GM18873 (cell line): ENCODE results near the gene DPP6.
"Not testable (repeated sequence)": the region's sequence is repeated elsewhere in the genome, so short reads cannot be mapped to it uniquely, and the experiment has no call there.

Source experiments
- ATAC-seq: cut with Tn5 transposase; IDR thresholded peaks from one replicate; pipeline ENCODE4 v1.9.1; 2021; ENCODE audit warnings: mild to moderate bottlenecking, moderate library complexity, moderate number of reproducible peaks; ENCODE audit not compliant: unreplicated experiment, low FRiP score

DPP6 gene

DNA sequence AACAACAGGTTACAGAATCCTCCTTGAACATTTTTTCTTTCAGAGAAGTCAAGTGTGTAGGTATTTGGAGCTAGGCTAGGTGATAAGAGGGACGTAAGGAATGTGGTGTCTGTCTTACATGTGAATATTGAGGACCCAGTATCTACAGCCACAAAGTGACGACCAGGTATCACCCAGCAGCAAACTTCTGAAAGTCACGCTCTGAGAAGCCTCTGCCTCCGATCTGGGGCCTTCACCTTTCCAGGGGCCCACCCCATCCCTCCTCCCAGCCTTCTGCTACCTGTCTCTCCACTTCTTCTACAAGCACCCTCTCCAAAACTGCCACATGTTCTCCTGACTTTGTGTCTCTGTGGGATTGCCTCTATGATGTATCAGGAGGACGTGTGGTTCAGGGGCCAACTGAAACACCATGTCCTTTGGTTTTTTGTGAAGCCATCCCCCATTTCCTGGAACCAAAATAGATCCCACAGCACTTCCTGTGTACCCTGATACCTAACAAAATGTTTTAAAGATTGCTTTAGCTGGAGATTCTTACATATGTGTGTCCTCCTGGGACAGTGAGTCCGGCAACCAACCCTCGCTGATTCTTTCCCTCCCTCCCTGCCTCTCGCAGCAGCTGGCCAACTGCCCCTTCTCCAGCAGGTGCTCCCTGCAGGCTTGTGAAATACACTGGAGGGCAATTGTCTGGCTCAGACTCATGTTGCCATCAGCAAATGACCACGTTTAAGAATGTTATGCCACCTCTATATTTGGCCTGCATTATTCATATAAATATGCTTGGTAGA lies 93.9 kb downstream of the DPP6 start:
- ATAC-seq, result not testable (repeated sequence)

DNA sequence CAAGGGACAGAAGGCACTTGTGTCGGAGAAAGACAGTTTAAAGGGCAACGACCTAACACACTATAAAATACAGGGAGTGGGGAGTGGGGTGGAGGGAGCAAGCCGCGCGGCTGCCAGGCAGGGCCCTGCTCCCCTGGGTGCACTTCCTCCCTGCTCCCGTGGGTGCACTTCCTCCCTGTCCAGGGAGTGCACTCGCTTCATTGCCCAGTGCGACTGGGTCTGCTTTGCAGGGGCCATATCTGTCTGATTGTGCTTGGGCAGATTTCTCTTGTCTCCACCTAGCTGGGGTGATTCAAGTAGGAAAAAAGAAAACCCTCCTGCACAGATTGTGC lies 94.5 kb downstream of the DPP6 start:
- ATAC-seq, result not testable (repeated sequence)

DNA sequence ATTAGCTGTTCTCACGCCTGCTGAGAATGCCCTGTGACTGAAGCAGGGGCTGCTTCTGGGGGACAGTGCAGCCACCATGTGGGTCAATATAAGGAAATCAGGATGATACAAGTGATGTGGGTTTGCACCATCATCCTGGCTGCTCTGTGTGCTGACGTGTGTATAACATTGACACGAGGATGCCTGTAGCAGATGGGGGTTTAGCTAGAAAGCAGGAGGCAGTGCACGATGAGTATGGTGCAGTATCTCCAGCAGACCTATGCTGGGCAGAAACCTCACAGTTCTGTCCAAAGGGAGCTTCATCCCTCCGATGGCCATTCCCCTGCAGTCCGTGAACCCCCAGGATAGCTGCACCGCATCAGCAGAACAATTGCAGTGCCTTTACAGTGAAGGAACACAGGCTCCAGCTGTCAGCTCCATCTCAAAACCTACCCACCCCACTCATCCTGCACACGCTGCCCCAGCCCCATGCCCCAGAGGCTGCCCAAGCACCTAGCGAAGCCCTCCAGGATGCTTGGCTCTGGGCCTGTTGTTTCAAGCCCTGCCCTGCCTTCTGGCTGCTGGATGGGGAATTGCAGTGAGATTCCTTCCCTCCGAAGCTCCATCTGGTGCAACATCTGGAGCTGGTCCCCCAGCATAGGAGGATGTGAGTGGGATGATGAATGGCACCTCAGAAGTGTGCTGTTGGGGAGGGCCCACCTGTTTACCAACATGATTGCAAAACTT lies 96.8 kb downstream of the DPP6 start:
- ATAC-seq, result not testable (repeated sequence)

DNA sequence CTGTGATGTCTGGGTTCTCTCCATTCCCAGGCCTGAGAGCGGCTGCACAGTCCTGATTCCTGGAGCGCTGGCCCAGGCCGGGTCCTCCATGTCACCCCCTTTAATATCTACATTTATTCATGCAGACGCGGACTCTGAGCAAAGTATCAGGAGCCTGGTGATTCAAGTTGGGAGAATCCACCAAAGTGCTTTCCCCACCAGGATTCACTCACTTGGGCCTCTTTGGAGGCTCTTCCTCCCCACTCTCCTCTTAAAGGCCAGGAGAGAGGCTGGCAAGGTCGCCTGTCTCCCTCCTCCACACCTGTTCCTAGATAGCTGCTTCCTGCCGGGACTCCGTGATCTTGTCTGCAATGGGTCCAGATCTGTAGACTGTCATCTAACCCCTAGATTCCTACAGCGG lies 98.5 kb downstream of the DPP6 start:
- ATAC-seq, result not testable (repeated sequence)

DNA sequence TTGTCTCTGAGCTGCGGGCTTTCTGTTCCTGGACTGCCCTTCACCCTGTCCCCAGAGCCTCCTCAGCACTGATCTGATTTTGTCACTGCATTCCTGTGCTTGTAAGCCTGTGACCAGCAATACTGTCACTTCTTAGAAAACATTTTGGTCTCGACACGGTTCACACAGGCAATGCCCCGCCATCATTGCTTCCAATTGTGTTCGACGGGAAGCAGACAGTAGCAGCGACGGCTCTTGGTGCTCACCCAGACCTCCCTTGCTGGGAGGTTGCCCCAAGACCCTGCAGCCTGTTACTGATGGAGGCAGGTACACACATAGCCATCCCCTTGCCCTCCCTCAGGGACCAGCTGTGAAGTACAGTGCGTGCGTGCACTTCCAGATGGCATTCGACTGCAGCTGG lies 99.1 kb downstream of the DPP6 start:
- ATAC-seq, result not testable (repeated sequence)

DNA sequence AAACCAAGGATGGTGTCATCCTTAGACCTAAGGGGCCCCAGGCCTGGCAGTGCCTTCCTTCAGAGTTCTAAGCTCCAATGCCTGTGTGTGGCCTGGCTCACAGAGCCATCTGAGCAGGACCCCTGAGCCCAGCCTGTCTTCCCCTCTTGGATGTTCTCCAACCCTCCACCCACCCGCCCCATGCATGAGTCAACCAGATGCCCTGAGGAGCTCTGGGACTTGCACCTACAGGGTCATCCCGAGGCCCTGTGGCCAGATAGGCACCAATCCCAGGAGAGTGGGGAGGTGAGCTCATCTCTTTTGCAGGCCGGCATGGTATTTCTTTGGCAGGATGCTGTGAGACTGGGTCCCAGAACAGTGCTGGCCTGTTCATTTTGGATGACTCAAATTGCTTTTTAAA lies 103.7 kb downstream of the DPP6 start:
- not testable (repeated sequence) for ATAC-seq

DNA sequence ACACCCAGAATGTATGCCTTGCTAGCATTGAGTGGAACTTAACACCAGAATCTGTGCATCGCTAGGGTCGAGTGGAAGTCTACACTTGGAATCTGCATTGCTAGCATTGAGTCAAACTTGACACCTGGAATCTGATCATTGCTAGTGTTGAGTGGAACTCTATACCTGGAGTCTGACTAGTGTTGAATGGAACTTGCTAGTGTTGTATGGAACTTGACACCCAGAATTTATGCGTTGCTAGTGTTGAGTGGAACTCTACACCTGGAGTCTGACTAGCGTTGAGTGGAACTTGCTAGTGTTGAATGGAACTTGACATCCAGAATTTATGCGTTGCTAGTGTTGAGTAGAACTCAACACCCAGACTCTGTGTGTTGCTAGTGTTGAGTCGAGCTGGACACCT lies 110.7 kb downstream of the DPP6 start:
- ATAC-seq, result not testable (repeated sequence)

DNA sequence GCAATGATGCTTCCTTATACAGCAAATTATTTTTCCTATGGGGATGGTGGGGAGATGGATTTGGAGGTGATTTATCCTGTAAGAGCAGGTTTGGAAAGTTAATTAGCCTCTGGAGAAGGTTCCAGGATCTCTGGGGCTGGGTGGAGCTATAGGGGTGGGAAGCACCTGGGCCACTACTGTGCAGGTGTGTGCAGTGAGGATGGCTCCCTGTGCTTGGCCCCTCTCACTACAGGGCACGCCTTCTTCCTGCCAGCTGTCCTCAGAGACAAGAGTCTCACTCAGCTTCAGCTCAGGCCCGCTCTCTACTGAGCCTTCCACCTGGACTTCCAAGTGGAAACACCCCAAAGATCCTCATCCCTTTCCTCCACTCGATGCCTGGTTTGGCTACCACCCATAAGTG lies 111.4 kb downstream of the DPP6 start:
- not testable (repeated sequence) for ATAC-seq

DNA sequence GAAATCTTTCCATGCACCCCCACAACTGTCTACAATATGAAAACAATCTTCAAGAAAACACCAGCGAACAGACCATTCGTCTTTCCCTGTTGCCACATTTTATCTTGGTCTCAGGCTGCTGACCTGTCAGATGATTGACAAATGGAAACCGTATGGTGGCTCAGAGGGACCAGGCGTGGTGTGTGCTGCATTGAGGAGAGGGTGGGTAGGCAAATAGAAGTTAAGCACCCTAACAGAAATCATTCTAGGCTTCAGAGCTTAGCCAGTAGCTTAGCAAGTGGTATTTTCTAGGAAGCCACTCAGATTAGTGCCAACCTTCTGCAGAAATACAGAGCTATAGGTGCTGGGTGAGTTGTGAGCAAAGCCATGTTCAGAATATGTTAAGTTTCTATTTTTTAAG lies 114.9 kb downstream of the DPP6 start:
- no peak for ATAC-seq

DNA sequence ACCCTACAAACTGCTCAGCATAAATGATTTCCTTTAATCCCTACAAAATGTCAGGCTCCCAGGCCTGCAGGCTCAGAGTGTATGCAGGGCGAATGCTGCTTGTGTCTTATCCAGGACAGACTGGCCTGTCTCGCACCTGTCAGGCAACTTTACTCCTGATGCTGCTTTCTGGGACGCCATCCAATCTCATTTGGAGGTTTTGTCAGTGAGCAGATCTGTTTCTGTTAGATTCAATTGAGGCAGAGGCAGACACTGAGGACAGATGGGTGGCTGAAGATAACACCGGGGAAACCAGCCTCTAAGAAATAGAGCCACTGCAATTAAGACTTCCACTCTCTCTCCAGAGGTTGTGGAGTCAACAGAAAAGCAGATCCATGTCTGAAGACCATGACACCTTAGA lies 115.6 kb downstream of the DPP6 start:
- ATAC-seq, result no peak

DNA sequence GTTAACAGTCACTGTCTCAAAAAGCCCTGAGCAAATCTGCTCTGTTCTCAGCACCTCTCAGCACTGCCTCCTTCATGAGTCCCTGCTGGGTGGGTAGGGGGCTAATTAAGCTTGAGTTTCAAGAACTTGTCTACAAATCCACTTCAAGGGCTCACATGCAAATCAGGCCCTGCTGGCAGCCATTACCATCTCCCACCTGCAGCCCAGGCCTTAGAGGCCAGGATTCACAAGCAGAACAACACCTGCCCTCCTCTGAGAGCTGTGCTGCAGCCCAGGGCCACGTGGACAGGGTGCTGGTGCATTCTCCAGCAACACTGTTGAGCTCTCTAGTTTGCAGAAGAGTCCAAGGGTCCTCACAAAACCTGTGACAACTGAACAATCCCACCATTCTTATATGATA lies 119.2 kb downstream of the DPP6 start:
- ATAC-seq, result no peak

DNA sequence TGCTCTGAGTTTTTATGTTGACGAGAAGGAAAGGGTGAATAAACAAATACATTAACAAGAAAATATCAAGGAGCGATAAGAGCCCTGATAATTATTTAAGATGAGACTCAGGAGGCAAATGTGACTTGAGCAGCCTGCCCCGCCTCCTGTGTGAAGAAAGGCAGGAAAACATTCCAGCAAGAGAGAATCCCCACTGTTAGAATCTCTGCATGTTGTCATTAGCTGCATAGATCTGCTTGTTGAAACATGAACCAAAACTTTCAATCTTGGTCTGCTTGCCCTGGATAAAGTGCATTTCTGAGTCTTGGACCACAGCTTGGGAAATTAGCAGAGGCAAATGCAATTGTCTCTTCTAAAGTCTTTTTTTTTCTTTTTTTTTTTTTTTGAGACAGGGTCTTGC lies 120.0 kb downstream of the DPP6 start:
- ATAC-seq, result no peak

DNA sequence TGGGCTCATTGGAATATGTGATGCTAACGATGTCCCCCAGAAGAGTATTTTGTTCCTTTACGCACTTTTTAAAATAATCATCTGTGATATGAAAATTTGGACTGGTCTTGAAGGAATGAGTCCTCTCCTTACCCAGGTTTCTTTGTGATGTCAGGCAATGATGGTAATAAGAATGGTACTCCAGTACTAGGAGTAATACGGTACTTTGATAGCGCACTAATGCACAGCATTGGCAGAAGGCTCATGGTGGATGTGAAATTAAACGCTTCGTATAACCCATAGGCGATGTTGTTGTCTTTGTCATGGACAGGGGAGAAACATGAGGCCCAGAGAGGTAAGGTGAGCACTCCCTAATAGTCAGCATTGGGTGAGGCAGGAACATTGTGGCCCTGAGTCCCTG lies 125.4 kb downstream of the DPP6 start:
- ATAC-seq, result no peak

DNA sequence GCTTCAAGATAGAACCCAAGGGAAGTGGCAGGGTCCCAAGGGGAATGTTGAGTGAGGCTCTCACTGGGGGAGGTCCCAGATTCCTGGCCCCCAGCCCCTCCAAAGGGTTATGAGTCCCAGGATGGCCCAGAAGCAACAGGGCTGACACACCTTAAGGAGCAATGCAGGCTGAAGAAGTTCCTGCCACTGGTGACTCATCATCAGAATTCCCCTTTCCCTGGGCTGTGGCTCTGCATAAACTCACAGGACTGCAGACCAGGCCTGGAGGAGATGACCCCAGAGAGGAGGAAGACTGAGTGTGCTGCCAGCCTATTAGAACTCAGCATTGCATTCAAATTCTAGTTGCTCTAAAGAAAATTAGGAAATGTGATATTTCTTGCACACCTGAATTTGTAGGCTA lies 126.7 kb downstream of the DPP6 start:
- no peak for ATAC-seq

DNA sequence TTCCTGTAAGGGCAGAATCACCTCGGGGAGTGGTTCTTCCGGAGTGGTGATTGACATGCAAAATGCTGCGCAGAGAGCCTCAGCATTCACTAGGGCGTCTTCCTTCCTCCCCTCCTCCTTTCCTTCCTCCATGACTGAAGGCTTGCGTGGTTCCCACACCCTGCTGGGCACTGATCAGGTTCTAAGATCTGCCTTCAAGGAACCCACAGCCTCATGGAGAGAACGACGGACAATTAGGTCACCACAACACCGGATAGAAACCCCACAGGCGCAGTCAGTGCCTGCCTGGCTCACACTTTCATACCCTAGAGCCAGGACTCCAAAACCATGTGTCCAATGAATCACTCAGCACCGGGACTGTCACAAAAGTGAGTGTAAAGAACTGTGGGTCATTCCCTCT lies 131.3 kb downstream of the DPP6 start:
- ATAC-seq, result no peak

DNA sequence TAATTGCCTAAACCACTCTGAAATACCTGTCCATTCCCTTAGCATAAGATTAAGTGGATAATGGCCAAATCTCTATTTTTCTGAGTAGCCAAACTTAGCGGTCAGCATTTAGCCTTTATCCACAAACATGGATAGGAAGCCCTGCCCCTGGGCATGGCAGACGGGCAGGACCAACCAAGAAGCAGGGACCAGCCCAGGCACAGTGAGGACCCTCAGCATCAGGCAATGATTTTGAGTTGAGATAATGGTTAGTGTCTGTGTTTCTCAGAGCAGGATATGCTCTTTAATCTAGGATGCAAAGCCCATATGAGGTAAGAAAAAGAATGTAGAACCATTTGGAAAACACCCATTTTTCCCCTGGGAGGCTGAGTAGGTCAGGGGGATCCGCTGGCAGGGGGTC lies 131.7 kb downstream of the DPP6 start:
- ATAC-seq, result no peak

DNA sequence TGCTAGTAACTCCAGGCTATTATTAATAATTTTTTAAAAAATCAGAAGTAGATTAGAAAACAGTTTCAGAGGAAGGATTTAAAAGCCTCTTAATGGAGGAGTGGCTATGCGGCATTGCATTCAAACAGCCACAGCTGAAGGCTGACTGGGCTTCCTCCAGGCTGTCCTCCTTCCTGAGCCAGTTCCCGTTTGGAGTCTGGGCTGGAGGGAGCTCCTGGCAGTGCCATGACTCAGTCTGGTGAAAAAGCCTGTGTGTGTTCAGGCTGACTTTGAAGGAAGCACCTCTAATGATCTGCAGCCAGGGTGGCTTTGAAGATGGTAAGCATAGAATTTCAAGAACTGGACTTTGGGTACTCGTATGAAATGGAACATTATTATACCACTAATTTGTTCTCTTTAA lies 134.6 kb downstream of the DPP6 start:
- ATAC-seq, result no peak

DNA sequence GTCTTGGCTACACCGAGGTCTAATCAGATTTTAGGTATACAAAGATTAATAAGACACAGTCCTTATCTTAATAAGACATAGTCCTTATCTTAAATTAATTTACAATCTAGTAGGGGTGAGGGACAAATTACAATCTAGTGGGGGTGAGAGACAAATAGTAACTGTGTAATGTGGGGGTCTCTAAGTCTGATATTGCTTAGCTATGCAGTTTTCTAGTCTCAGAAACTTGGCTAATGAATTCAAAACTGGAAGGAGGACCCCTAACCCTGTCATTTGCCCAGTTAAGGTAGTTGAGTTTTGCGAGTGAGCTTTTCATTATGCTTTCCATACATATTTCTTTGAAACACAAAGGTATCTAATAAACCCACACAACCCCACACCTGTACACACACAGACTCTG lies 136.1 kb downstream of the DPP6 start:
- no peak for ATAC-seq

DNA sequence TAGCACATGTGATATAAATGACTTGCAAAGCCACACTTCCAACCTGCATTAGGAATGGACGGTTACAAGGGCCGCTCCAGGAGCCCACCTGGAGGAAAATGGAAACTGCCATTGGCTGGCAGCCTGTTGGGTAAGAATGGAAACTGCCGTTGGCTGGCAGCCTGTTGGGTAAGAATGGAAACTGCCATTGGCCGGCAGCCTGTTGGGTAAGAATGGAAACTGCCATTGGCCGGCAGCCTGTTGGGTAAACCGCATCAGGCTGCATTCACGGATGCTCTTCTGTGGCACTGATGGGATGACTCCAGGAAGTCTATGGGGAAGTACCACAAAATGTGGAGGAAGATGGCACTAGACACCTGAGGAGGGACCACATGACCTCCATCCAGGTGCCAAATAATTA lies 143.1 kb downstream of the DPP6 start:
- no peak for ATAC-seq

DNA sequence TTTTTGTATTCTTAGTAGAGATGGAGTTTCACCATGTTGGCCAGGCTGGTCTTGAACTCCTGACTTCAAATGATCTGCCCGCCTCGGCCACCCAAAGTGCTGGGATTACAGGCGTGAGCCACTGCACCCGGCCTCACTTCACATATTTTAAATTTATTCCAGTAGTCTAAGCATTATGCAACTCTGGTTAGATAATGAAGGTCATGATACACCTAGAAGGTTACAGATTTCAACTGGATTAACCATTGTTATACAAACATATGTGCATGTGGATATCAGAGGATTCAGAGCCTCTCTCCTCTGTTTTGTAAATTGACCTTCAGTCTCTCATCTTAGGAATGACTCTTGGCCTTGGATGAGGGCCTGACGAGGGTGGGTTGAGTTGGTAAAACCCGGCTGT lies 146.3 kb downstream of the DPP6 start:
- ATAC-seq, result no peak

DNA sequence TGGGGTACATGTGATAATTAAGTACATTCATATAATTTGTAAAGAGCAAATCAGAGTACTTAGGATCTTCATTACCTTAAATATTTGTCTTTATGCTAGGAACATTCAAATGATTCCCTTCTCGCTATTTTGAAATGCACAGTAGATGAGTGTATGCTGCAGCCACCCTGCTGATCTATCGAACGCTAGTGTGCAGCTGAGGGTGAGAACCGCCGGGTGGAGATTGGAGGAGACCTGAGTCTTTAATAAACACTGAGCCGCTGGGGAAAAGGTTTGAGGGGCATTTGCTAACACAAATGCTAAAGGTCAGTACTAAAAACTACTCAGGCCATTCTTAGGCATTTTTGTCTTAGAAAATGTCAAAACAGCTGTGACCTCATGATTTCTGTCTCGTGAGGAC lies 148.0 kb downstream of the DPP6 start:
- ATAC-seq, result no peak

DNA sequence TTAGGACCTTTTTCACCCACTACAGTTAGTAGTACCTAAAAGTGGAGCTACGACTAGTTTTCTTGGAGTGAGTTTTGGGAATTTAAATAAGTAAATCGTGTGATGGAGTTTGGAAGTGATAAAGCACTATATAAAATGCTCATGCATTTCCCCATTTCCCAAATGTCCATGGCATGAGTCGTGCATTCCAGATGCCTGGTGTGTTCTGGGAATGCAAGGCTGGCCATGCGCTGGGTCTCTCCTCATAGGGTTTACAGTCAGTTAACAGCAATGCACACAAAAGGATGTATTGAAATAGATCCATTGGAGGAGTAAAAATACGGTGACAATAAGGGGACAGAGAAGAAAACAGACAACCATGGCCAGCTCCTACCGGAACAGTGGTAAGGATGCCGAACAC lies 149.8 kb downstream of the DPP6 start:
- no peak for ATAC-seq
